ENCODE measurements around the gene TLNRD1.

Gene TLNRD1

GRCh38 chr15:80967451-80967850 is 33.3 kb upstream of the TLNRD1 start:
- H3K27me3 ChIP-seq (ENCODE audit: low read length): no peaks in the 10 kb centered on the region
- no peak overlapping the region for H3K9ac ChIP-seq (ENCODE audit: low read length)
- H3K27ac ChIP-seq (ENCODE audit: low read depth, low read length): no peak overlapping the region
- no peaks in the 10 kb centered on the region for H3K9me2 ChIP-seq (replicated peaks; ENCODE audit: insufficient read depth, low read length)
- H3K9me3 ChIP-seq (ENCODE audit: insufficient read depth, low read length): no peaks in the 10 kb centered on the region
- H4K20me1 ChIP-seq (ENCODE audit: low read depth, low read length): no peaks in the 10 kb centered on the region
- H3K4me2 ChIP-seq (ENCODE audit: low read depth, low read length, poor library complexity, severe bottlenecking): no peak overlapping the region
- H2AFZ ChIP-seq (ENCODE audit: low read depth, low read length, severe bottlenecking): no peak overlapping the region
- H3K4me3 ChIP-seq (ENCODE audit: insufficient read depth, low read length, poor library complexity, severe bottlenecking): no peak overlapping the region
- no peaks in the 10 kb centered on the region for H3F3A ChIP-seq (ENCODE audit: insufficient read depth)
- H3K79me2 ChIP-seq (ENCODE audit: insufficient read depth, low read length): no peaks in the 10 kb centered on the region
- no peaks in the 10 kb centered on the region for H3K36me3 ChIP-seq (ENCODE audit: low read length)
- TF ChIP-seq CTCF (IDR thresholded peaks at IDR 0.05; ENCODE audit: insufficient read depth, low read length, poor library complexity, severe bottlenecking) (no peak), EZH2phosphoT487 (conservative IDR thresholded peaks at IDR 0.05; ENCODE audit: low read length) (no peak)

- Histone ChIP-seq H4K20me1 (ENCODE audit: low read depth, low read length) (no peaks in the 10 kb centered on the region), H3K27me3 (ENCODE audit: low read length) (no peaks in the 10 kb centered on the region), H3K9me2 (replicated peaks; ENCODE audit: insufficient read depth, low read length) (no peaks in the 10 kb centered on the region), H3K9ac (ENCODE audit: low read length) (no peak overlapping the region), H3K36me3 (ENCODE audit: low read length) (no peaks in the 10 kb centered on the region), H3K27ac (ENCODE audit: low read depth, low read length) (no peak overlapping the region), H3K79me2 (ENCODE audit: insufficient read depth, low read length) (no peaks in the 10 kb centered on the region), H3K4me3 (ENCODE audit: insufficient read depth, low read length, poor library complexity, severe bottlenecking) (no peak overlapping the region), H2AFZ (ENCODE audit: low read depth, low read length, severe bottlenecking) (no peak overlapping the region), H3K4me2 (ENCODE audit: low read depth, low read length, poor library complexity, severe bottlenecking) (no peak overlapping the region), H3K9me3 (ENCODE audit: insufficient read depth, low read length) (no peaks in the 10 kb centered on the region), H3F3A (ENCODE audit: insufficient read depth) (no peaks in the 10 kb centered on the region)
- TF ChIP-seq EZH2phosphoT487 (conservative IDR thresholded peaks at IDR 0.05; ENCODE audit: low read length) (no peak), CTCF (IDR thresholded peaks at IDR 0.05; ENCODE audit: insufficient read depth, low read length, poor library complexity, severe bottlenecking) (no peak)
Measured at GRCh38 chr15:80967991-80968510, 32.7 kb upstream of the TLNRD1 start.

GRCh38 chr15:80969316-80969715 is 31.4 kb upstream of the TLNRD1 start:
- H3K4me2 ChIP-seq (ENCODE audit: low read depth, low read length, poor library complexity, severe bottlenecking): no peak overlapping the region
- no peak for TF ChIP-seq CTCF (IDR thresholded peaks at IDR 0.05; ENCODE audit: insufficient read depth, low read length, poor library complexity, severe bottlenecking)
- TF ChIP-seq EZH2phosphoT487 (conservative IDR thresholded peaks at IDR 0.05; ENCODE audit: low read length): no peak
- H3K27ac ChIP-seq (ENCODE audit: low read depth, low read length): no peak overlapping the region
- H3K9me2 ChIP-seq (replicated peaks; ENCODE audit: insufficient read depth, low read length): no peaks in the 10 kb centered on the region
- no peaks in the 10 kb centered on the region for H3K9me3 ChIP-seq (ENCODE audit: insufficient read depth, low read length)
- H3K36me3 ChIP-seq (ENCODE audit: low read length): no peaks in the 10 kb centered on the region
- no peaks in the 10 kb centered on the region for H4K20me1 ChIP-seq (ENCODE audit: low read depth, low read length)
- H3K27me3 ChIP-seq (ENCODE audit: low read length): no peaks in the 10 kb centered on the region
- H3K4me3 ChIP-seq (ENCODE audit: insufficient read depth, low read length, poor library complexity, severe bottlenecking): no peak overlapping the region
- no peaks in the 10 kb centered on the region for H3K79me2 ChIP-seq (ENCODE audit: insufficient read depth, low read length)
- no peak overlapping the region for H2AFZ ChIP-seq (ENCODE audit: low read depth, low read length, severe bottlenecking)
- H3K9ac ChIP-seq (ENCODE audit: low read length): no peak overlapping the region
- H3F3A ChIP-seq (ENCODE audit: insufficient read depth): no peaks in the 10 kb centered on the region
